Measurements from ENCODE around the gene STAP2.
"Not testable (repeated sequence)": the region's sequence is repeated elsewhere in the genome, so short reads cannot be mapped to it uniquely, and the experiment has no call there.

The STAP2 gene

DNA sequence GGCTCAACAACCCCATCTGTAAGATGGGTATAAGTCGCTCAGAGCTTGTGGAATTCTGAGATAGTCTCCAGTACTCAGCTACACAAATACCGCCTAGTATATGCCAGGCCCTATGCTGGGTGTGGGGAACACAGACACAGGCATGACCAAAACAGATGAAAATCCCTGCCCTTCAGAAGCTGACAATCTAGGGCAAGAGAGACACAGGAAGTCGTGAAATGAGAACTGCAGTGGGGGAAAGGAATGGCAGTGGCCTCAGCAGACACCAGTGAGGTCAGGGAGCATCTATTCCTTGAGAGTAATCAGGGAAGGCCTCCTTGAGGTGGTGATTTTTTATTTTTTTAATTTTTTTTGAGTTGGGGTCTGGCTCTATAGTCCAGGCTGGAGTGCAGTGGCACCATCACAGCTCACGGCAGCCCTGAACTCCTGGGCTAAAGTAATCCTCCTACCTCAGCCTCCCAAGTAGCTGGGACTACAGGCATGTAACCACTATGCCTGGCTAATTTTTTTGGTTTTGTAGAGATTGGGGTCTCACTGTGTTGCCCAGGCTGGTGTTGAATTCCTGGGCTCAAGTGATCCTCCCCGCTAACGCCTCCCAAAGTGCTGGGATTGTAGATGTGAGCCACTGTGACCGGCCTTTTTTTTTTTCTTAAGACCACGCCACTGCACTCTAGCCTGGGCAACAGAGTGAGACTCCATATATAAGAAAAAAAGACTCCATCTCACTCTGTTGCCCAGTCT lies 39.6 kb downstream of the STAP2 start:
- Histone ChIP-seq H3K4me3 (ENCODE audit: low read depth, low read length) (no peak overlapping the region), H3K9ac (ENCODE audit: low read depth, low read length) (no peak overlapping the region), H3K27me3 (ENCODE audit: control insufficient read depth, insufficient read depth, low read length) (peaks cover 2% of the 10 kb centered on the region), H3K9me3 (ENCODE audit: control insufficient read depth, insufficient read depth, low read length) (no peaks in the 10 kb centered on the region), H3K4me1 (ENCODE audit: control insufficient read depth, insufficient read depth, low read length) (no peaks in the 10 kb centered on the region), H3K36me3 (ENCODE audit: control insufficient read depth, insufficient read depth, low read length) (no peaks in the 10 kb centered on the region)

GRCh38 chr19:4297901-4298809 lies 40.5 kb downstream of the STAP2 start:
- H3K9me3 ChIP-seq (ENCODE audit: control insufficient read depth, insufficient read depth, low read length), result no peaks in the 10 kb centered on the region
- peaks cover 2% of the 10 kb centered on the region for H3K27me3 ChIP-seq (ENCODE audit: control insufficient read depth, insufficient read depth, low read length)
- H3K36me3 ChIP-seq (ENCODE audit: control insufficient read depth, insufficient read depth, low read length), result no peaks in the 10 kb centered on the region

DNA sequence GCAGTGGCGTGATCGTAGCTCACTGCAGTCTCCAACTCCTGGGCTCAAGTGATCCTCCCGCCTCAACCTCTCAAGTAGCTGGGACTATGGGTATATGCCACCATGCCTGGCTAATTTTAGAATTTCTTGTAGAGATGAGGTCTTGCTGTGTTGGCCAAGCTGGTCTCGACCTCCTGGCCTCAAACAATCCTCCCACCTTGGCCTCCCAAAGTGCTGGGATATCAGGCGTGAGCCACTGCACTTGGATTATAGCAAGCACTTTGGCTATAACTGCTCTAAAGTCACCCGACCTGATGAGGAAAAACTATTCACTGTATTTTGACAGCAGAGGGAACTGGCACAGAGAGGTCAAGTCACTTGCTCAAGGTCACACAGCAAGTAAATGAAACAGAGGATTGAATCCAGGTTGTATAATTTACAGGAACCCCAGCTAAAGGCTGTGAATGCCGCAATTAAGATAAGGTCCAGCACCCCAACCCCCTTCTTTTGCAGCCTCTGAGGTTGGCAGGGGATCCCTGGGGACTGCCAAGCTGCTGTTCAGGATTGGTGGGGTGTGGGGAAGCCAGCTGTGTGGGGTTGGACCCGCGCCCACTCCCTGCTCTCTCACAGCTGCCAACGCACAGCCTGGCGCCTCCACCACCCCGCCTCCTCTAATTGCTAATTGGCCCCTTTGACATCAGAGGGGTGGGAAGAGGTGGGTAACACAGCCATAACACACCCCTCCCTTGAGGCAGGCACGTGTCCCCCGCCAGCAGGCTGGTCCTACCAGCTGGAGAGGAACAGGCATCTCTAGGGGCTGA lies 42.5 kb downstream of the STAP2 start:
- peaks cover 2% of the 10 kb centered on the region for H3K27me3 ChIP-seq (ENCODE audit: control insufficient read depth, insufficient read depth, low read length)
- no peak overlapping the region for H3K9ac ChIP-seq (ENCODE audit: low read depth, low read length)
- no peaks in the 10 kb centered on the region for H3K36me3 ChIP-seq (ENCODE audit: control insufficient read depth, insufficient read depth, low read length)
- H3K4me3 ChIP-seq (ENCODE audit: low read depth, low read length), result no peak overlapping the region
- H3K9me3 ChIP-seq (ENCODE audit: control insufficient read depth, insufficient read depth, low read length), result no peaks in the 10 kb centered on the region
- H3K4me1 ChIP-seq (ENCODE audit: control insufficient read depth, insufficient read depth, low read length), result no peaks in the 10 kb centered on the region

More at GRCh38 chr19:4297901-4298809, 40.5 kb downstream of the STAP2 start:
- Histone ChIP-seq H3K4me3 (ENCODE audit: low read depth, low read length) (no peak overlapping the region), H3K4me1 (ENCODE audit: control insufficient read depth, insufficient read depth, low read length) (no peaks in the 10 kb centered on the region), H3K9ac (ENCODE audit: low read depth, low read length) (no peak overlapping the region)

DNA sequence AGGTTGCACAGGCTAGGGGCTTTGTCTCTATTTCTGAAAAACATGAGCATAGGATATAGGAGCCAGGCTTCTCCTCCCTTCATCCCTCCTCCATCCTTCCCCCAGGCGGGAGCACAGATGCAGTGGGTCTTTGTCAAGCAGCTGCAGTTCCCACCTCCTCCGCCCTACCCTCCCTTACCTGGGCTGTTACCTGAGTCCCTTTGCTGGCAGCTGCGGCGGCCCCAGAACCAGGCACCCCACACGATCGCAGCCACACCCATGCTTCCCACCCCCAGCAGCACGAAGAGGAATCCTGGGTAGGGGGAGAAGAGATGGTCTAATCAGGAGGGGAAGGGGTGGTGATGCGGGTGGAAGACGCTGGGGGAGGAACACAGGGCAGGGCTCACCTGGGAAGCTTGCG lies 44.2 kb downstream of the STAP2 start:
- H3K27me3 ChIP-seq (ENCODE audit: control insufficient read depth, insufficient read depth, low read length), result peaks cover 2% of the 10 kb centered on the region
- no peaks in the 10 kb centered on the region for H3K4me1 ChIP-seq (ENCODE audit: control insufficient read depth, insufficient read depth, low read length)

GRCh38 chr19:4292515-4292914 lies 46.1 kb downstream of the STAP2 start:
- Histone ChIP-seq H3K27me3 (ENCODE audit: control insufficient read depth, insufficient read depth, low read length) (peaks cover 2% of the 10 kb centered on the region), H3K4me1 (ENCODE audit: control insufficient read depth, insufficient read depth, low read length) (no peaks in the 10 kb centered on the region), H3K4me3 (ENCODE audit: low read depth, low read length) (no peak overlapping the region), H3K9ac (ENCODE audit: low read depth, low read length) (no peak overlapping the region), H3K9me3 (ENCODE audit: control insufficient read depth, insufficient read depth, low read length) (no peaks in the 10 kb centered on the region), H3K36me3 (ENCODE audit: control insufficient read depth, insufficient read depth, low read length) (no peaks in the 10 kb centered on the region)

More for the DNA sequence above, 44.2 kb downstream of the STAP2 start:
- H3K9ac ChIP-seq (ENCODE audit: low read depth, low read length), result no peak overlapping the region
- peak overlapping the region; percentile 26 for H3K4me3 ChIP-seq (ENCODE audit: low read depth, low read length)
- H3K9me3 ChIP-seq (ENCODE audit: control insufficient read depth, insufficient read depth, low read length), result no peaks in the 10 kb centered on the region
- H3K36me3 ChIP-seq (ENCODE audit: control insufficient read depth, insufficient read depth, low read length), result no peaks in the 10 kb centered on the region

GRCh38 chr19:4291184-4291732 lies 47.4 kb downstream of the STAP2 start:
- H3K27me3 ChIP-seq (ENCODE audit: control insufficient read depth, insufficient read depth, low read length), result peaks cover 2% of the 10 kb centered on the region
- H3K9ac ChIP-seq (ENCODE audit: low read depth, low read length), result no peak overlapping the region
- no peaks in the 10 kb centered on the region for H3K4me1 ChIP-seq (ENCODE audit: control insufficient read depth, insufficient read depth, low read length)
- H3K9me3 ChIP-seq (ENCODE audit: control insufficient read depth, insufficient read depth, low read length), result no peaks in the 10 kb centered on the region
- no peak overlapping the region for H3K4me3 ChIP-seq (ENCODE audit: low read depth, low read length)
- no peaks in the 10 kb centered on the region for H3K36me3 ChIP-seq (ENCODE audit: control insufficient read depth, insufficient read depth, low read length)

GRCh38 chr19:4288091-4288777 lies 50.4 kb downstream of the STAP2 start:
- no peaks in the 10 kb centered on the region for H3K27me3 ChIP-seq (ENCODE audit: control insufficient read depth, insufficient read depth, low read length)
- H3K4me3 ChIP-seq (ENCODE audit: low read depth, low read length), result no peak overlapping the region
- no peaks in the 10 kb centered on the region for H3K9me3 ChIP-seq (ENCODE audit: control insufficient read depth, insufficient read depth, low read length)
- H3K36me3 ChIP-seq (ENCODE audit: control insufficient read depth, insufficient read depth, low read length), result no peaks in the 10 kb centered on the region
- no peak overlapping the region for H3K9ac ChIP-seq (ENCODE audit: low read depth, low read length)
- H3K4me1 ChIP-seq (ENCODE audit: control insufficient read depth, insufficient read depth, low read length), result no peaks in the 10 kb centered on the region

- H3K36me3 ChIP-seq (ENCODE audit: control insufficient read depth, insufficient read depth, low read length), result not testable (repeated sequence)
Observed at GRCh38 chr19:4286141-4286540, 52.5 kb downstream of the STAP2 start.

DNA sequence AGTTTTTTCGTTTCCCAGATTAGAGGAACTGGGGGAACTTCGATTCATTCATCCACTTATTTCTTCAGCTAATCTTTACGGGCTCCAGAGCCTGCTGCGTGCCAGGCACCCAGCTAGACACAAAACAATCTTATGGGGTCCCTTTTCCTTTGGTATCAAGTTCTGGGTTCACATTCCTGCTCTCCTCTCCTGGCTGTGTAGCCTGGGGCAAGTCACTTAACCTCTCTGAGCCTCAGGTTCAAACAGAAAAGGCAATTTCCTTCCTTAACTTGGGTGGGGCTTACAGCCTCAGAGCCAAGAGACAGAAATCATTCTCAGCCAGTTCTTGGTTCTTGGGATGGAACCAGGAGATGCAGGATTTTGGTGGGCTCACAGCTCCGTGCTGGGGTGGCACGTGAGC lies 53.7 kb downstream of the STAP2 start:
- H3K4me1 ChIP-seq (ENCODE audit: control insufficient read depth, insufficient read depth, low read length), result no peaks in the 10 kb centered on the region
- H3K9ac ChIP-seq (ENCODE audit: low read depth, low read length), result no peak overlapping the region
- H3K4me3 ChIP-seq (ENCODE audit: low read depth, low read length), result peak overlapping the region; percentile 27
- H3K9me3 ChIP-seq (ENCODE audit: control insufficient read depth, insufficient read depth, low read length), result no peaks in the 10 kb centered on the region
- peaks cover 18% of the 10 kb centered on the region for H3K27me3 ChIP-seq (ENCODE audit: control insufficient read depth, insufficient read depth, low read length)
- no peaks in the 10 kb centered on the region for H3K36me3 ChIP-seq (ENCODE audit: control insufficient read depth, insufficient read depth, low read length)

More at GRCh38 chr19:4286141-4286540, 52.5 kb downstream of the STAP2 start:
- not testable (repeated sequence) for H3K4me1 ChIP-seq (ENCODE audit: control insufficient read depth, insufficient read depth, low read length); H3K4me3 ChIP-seq (ENCODE audit: low read depth, low read length); H3K27me3 ChIP-seq (ENCODE audit: control insufficient read depth, insufficient read depth, low read length); H3K9ac ChIP-seq (ENCODE audit: low read depth, low read length); H3K9me3 ChIP-seq (ENCODE audit: control insufficient read depth, insufficient read depth, low read length)

DNA sequence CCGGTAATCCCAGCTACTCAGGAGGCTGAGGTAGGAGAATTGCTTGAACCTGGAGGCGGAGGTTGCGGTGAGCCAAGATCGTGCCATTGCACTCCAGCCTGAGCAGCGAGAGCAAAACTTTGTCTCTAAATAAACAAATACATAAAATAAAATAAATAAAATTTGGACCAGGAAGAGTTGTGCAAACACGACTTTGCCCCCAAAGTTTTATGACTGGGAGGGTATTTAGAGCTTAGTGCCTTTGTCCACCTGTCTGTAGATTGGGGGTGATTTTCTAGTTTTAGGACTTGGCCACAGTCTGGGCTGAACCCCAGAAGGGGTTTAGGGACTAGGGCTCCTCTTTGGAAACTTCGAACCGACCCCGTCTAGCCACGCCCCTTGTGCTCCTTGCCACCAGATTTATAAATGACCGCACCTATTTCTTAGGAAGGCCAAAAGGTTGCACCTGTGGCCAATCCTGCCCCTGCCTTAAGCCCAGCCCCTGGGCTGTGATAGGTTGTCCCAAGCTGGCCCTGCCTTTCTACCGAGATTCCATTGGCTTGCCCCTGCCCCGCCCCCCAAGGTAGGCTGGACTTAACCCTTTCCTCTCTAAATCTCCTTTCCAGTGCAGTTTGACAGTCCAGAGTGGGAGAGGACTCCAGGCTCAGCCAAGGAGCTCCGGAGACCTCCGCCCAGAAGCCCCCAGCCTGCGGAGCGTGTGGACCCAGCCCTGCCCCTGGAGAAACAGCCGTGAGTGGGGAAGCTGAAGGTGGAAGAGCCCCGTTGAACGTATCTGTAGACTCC lies 54.3 kb downstream of the STAP2 start:
- no peaks in the 10 kb centered on the region for H3K4me1 ChIP-seq (ENCODE audit: control insufficient read depth, insufficient read depth, low read length)
- H3K9me3 ChIP-seq (ENCODE audit: control insufficient read depth, insufficient read depth, low read length), result no peaks in the 10 kb centered on the region
- H3K27me3 ChIP-seq (ENCODE audit: control insufficient read depth, insufficient read depth, low read length), result peaks cover 18% of the 10 kb centered on the region
- H3K9ac ChIP-seq (ENCODE audit: low read depth, low read length), result no peak overlapping the region
- no peaks in the 10 kb centered on the region for H3K36me3 ChIP-seq (ENCODE audit: control insufficient read depth, insufficient read depth, low read length)
- H3K4me3 ChIP-seq (ENCODE audit: low read depth, low read length), result peak overlapping the region; percentile 48
